HepG2 (cell line): Measurements from ENCODE around the gene FEV. TPM values are rescaled to one million over a fixed set of nuclear protein-coding genes. Genes with fewer than 3 reads are reported as not detected.

Experiments used
- ATF1 ChIP-seq: IDR thresholded peaks from 2 replicates; pipeline ENCODE4 v1.6.1; 2016; ENCODE audit warnings: mild to moderate bottlenecking, control low read depth
- KAT2B ChIP-seq: fragments of 150-350 bp; IDR thresholded peaks from 2 replicates; pipeline ENCODE4 v1.6.1; 2014; ENCODE audit warnings: low read depth, low read length, borderline replicate concordance
- KAT8 ChIP-seq: IDR thresholded peaks from 2 replicates; pipeline ENCODE4 v1.6.1; 2016; ENCODE audit warnings: missing genetic modification reagents, missing compliant biosample characterization
- NCOA1 ChIP-seq: sonication (generic); formaldehyde crosslinking; IDR thresholded peaks from 2 replicates; pipeline ENCODE4 v1.9.0; 2021; ENCODE audit warnings: missing genetic modification reagents
- SMAD1 ChIP-seq: sonication (generic); formaldehyde crosslinking; IDR thresholded peaks from 2 replicates; pipeline ENCODE4 v1.4.0; 2020; ENCODE audit warnings: missing genetic modification reagents, low read depth, mild to moderate bottlenecking, borderline replicate concordance
- TFE3 ChIP-seq: IDR thresholded peaks from 2 replicates; pipeline ENCODE4 v1.6.1; 2016
- ZBTB21 ChIP-seq: sonication (generic); formaldehyde crosslinking; IDR thresholded peaks from 2 replicates; pipeline ENCODE4 v1.4.0; 2020; ENCODE audit warnings: missing genetic modification reagents
- ZC3H13 ChIP-seq: sonication (generic); formaldehyde crosslinking; IDR thresholded peaks from 2 replicates; pipeline ENCODE4 v1.8.1; 2023; ENCODE audit warnings: mild to moderate bottlenecking, missing genetic modification reagents, moderate library complexity
- ZFP82 ChIP-seq: sonication (generic); formaldehyde crosslinking; IDR thresholded peaks from 2 replicates; pipeline ENCODE4 v1.5.1; 2020; ENCODE audit warnings: mild to moderate bottlenecking, missing genetic modification reagents, borderline replicate concordance
- ZFX ChIP-seq: sonication (generic); formaldehyde crosslinking; IDR thresholded peaks from 2 replicates; pipeline ENCODE4 v1.4.0; 2020; ENCODE audit warnings: mild to moderate bottlenecking, low read depth, missing genetic modification reagents, moderate library complexity
- ZNF513 ChIP-seq: sonication (generic); formaldehyde crosslinking; conservative IDR thresholded peaks from 2 replicates; pipeline ENCODE4 v1.5.0; 2020; ENCODE audit warnings: missing genetic modification reagents
- polyA plus RNA-seq, 8 experiments: library from polyadenylated mRNA; depleted of rRNA in 3 of 8; stranded (reverse) in 7 of 8; unstranded in 1 of 8; fragments of >200 nt; fragmentation: Illumina TruSeq in 4 of 8; extraction: Trizol in 4 of 8; gene quantifications; 2 replicates each; pipeline versions ENCODE4 v1.2.1 to v1.2.3, GENCODE V29; 2011 to 2016; ENCODE audit warnings: low read depth in 4 of 8, missing spikeins in 1 of 8, mixed read lengths in 1 of 8; ENCODE audit not compliant: insufficient read depth in 1 of 8
- total RNA-seq, 5 experiments: library from RNA; depleted of rRNA; stranded (reverse); fragments of >200 nt; fragmentation: Illumina TruSeq; extraction: Trizol; gene quantifications; 2 replicates each; pipeline ENCODE4 v1.2.3, GENCODE V29; 2016; ENCODE audit warnings: low read depth in 1 of 5
- TF ChIP-seq, protein P1 (sequence below): sonication (generic); formaldehyde crosslinking; IDR thresholded peaks from 2 replicates; pipeline ENCODE4; 2020; ENCODE audit warnings: missing genetic modification reagents, mild to moderate bottlenecking, borderline replicate concordance
- TF ChIP-seq, protein P2 (sequence below): sonication (generic); formaldehyde crosslinking; IDR thresholded peaks from 2 replicates; pipeline ENCODE4 v1.4.0; 2020; ENCODE audit warnings: missing genetic modification reagents

The FEV gene
- total and polyA plus RNA-seq, 2 of the 13 experiments (the other 11 are each of a cell fraction or from before 2014, with no cell fraction given) = not detected

DNA sequence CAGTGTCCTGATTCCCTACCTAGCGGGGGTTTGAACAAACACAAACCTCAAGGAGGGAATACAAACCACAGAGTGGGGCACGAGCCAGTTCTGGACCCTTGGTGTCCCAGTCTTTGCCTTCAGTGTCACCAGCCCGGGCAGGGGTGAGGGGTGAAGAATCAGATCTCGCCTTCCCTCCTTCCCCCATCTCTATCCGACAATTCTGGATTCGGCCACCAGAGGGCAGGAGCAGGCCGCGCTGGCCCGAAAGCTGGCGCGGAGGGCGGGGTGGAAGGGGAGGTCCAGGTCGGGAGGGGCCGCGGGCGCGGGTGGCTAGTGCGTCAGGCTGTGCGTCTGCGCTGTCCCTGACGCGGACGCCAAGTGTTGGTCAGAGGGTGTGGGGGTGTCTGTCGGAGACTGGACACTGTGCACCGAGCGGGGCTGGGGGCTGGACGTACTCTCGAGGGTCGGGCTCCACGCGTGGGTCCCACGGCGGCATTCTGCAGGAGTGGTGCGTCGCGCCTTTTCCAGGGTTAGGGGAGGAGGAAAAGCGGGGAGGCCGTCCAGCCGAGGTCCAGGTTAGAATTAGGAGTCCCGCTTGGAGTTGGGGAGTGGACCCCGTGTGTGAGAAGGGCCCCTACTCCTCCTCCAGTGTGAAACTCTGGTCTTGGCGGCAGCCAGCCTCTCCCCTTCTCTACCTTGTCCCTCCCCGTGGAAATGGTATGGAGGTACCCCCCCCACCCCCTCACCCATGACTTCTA is 11.2 kb upstream of the FEV start (continued):
- TF ChIP-seq ZFX = no peak
- TF ChIP-seq ZBTB21 (CRISPR knock-in tag) = no peak
- TF ChIP-seq ATF1 (CRISPR knock-in tag) = no peak
- no peak for TF ChIP-seq NCOA1 (CRISPR knock-in tag)
- TF ChIP-seq TFE3 (CRISPR knock-in tag) = no peak
- TF ChIP-seq, protein P1, sequence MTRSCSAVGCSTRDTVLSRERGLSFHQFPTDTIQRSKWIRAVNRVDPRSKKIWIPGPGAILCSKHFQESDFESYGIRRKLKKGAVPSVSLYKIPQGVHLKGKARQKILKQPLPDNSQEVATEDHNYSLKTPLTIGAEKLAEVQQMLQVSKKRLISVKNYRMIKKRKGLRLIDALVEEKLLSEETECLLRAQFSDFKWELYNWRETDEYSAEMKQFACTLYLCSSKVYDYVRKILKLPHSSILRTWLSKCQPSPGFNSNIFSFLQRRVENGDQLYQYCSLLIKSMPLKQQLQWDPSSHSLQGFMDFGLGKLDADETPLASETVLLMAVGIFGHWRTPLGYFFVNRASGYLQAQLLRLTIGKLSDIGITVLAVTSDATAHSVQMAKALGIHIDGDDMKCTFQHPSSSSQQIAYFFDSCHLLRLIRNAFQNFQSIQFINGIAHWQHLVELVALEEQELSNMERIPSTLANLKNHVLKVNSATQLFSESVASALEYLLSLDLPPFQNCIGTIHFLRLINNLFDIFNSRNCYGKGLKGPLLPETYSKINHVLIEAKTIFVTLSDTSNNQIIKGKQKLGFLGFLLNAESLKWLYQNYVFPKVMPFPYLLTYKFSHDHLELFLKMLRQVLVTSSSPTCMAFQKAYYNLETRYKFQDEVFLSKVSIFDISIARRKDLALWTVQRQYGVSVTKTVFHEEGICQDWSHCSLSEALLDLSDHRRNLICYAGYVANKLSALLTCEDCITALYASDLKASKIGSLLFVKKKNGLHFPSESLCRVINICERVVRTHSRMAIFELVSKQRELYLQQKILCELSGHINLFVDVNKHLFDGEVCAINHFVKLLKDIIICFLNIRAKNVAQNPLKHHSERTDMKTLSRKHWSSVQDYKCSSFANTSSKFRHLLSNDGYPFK (CRISPR knock-in tag) = peak; percentile 34; the same call in 1 of the 2 replicates
- TF ChIP-seq, protein P2, sequence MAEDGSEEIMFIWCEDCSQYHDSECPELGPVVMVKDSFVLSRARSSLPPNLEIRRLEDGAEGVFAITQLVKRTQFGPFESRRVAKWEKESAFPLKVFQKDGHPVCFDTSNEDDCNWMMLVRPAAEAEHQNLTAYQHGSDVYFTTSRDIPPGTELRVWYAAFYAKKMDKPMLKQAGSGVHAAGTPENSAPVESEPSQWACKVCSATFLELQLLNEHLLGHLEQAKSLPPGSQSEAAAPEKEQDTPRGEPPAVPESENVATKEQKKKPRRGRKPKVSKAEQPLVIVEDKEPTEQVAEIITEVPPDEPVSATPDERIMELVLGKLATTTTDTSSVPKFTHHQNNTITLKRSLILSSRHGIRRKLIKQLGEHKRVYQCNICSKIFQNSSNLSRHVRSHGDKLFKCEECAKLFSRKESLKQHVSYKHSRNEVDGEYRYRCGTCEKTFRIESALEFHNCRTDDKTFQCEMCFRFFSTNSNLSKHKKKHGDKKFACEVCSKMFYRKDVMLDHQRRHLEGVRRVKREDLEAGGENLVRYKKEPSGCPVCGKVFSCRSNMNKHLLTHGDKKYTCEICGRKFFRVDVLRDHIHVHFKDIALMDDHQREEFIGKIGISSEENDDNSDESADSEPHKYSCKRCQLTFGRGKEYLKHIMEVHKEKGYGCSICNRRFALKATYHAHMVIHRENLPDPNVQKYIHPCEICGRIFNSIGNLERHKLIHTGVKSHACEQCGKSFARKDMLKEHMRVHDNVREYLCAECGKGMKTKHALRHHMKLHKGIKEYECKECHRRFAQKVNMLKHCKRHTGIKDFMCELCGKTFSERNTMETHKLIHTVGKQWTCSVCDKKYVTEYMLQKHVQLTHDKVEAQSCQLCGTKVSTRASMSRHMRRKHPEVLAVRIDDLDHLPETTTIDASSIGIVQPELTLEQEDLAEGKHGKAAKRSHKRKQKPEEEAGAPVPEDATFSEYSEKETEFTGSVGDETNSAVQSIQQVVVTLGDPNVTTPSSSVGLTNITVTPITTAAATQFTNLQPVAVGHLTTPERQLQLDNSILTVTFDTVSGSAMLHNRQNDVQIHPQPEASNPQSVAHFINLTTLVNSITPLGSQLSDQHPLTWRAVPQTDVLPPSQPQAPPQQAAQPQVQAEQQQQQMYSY = no peak
- TF ChIP-seq ZFP82 (CRISPR knock-in tag) = no peak
- TF ChIP-seq KAT2B = no peak
- no peak for TF ChIP-seq KAT8
- TF ChIP-seq ZC3H13 (CRISPR knock-in tag) = no peak
- TF ChIP-seq ZNF513 = no peak
- TF ChIP-seq SMAD1 (CRISPR knock-in tag) = no peak; the same call in 1 of the 2 replicates
